ENCODE data around the gene MEST. TPM values are rescaled to one million over a fixed set of nuclear protein-coding genes. Genes with fewer than 3 reads are reported as not detected.

MEST gene, protein sequence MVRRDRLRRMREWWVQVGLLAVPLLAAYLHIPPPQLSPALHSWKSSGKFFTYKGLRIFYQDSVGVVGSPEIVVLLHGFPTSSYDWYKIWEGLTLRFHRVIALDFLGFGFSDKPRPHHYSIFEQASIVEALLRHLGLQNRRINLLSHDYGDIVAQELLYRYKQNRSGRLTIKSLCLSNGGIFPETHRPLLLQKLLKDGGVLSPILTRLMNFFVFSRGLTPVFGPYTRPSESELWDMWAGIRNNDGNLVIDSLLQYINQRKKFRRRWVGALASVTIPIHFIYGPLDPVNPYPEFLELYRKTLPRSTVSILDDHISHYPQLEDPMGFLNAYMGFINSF
- 56.7 and 65.4 TPM in 2 replicates for total RNA-seq

DNA sequence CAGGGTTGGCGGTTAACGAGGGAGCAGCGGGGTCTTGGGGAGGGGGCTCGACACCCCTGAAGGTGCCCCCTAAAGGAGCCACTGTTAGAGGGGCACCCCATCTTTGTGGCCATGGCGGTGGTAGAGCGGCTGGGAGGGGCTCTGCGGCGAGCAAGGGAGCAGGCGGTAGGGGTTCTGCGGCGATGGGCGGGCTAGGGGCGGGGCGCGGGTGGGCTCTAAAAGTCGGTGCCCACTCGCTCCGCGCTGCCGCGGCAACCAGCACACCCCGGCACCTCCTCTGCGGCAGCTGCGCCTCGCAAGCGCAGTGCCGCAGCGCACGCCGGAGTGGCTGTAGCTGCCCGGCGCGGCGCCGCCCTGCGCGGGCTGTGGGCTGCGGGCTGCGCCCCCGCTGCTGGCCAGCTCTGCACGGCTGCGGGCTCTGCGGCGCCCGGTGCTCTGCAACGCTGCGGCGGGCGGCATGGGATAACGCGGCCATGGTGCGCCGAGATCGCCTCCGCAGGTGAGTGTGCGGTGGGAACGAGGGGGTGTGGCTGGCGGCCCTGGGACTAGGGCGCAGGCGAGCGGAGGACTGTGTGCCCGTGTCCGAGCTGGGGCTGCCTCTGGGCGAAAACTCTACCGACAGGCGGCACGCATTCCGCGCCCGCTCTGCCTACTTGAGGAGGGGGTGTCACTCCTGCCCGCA, at the start of gene MEST:
Gene MEST (plus strand): TSS at position 245 of the 682 bp plus-strand sequence. CDS start 229 bp downstream, at position 474.

Other genes with a start within 250 kb of the MEST start
- gene CPA2, start 225.2 kb upstream of the MEST start, total RNA-seq = not detected in 2 replicates
- 1.3 and 2.6 TPM in 2 replicates for gene CPA4, start 198.9 kb upstream of the MEST start, total RNA-seq
- not detected in 2 replicates for gene CPA5, start 147.3 kb upstream of the MEST start, total RNA-seq
- not detected in 2 replicates for gene CPA1, start 111.6 kb upstream of the MEST start, total RNA-seq
- 7.9 and 12.2 TPM in 2 replicates for gene CEP41, start 51.1 kb upstream of the MEST start, total RNA-seq
- 14.7 and 15.1 TPM in 2 replicates for gene COPG2, start 176.7 kb downstream of the MEST start, total RNA-seq
- gene TSGA13, start 194.5 kb downstream of the MEST start, total RNA-seq = not detected in 2 replicates
- not detected in 2 replicates for gene KLF14, start 242.1 kb downstream of the MEST start, total RNA-seq

Measured in cardiac ventricle fibroblast (primary cell).